Esophagus squamous epithelium (tissue), 5 donors: ENCODE measurements around the gene LRRC2. TPM values are rescaled to one million over a fixed set of nuclear protein-coding genes. Genes with fewer than 3 reads are reported as not detected.

Experiments used
- DNase-seq: peaks from one replicate; lab custom pipeline; 2025; lab: John Stamatoyannopoulos, UW
- H3K27ac ChIP-seq, 4 donors: fragments of 200-600 bp; sonication (generic); one replicate each; pipeline ENCODE4 v1.5.1; 2016 to 2019; ENCODE audit warnings: mild to moderate bottlenecking in 1 of 4
- H3K27me3 ChIP-seq, 4 donors: fragments of 200-600 bp; sonication (generic); 1 replicate in 3 of 4; 2 replicates in 1 of 4; pipeline versions ENCODE4 v1.5.1 to v1.6.0; 2017 to 2021; ENCODE audit warnings: antibody characterized with exemption in 1 of 4
- H3K36me3 ChIP-seq, 3 donors: fragments of 200-600 bp; sonication (generic); one replicate each; pipeline ENCODE4 v1.5.1; 2016 to 2019
- H3K4me1 ChIP-seq, 3 donors: fragments of 200-600 bp; sonication (generic); one replicate each; pipeline ENCODE4 v1.5.1; 2017 to 2019
- H3K4me3 ChIP-seq, 4 donors: fragments of 200-600 bp; sonication (generic); 1 replicate in 3 of 4; 2 replicates in 1 of 4; pipeline ENCODE4 v1.5.1; 2016 to 2019; ENCODE audit warnings: mild to moderate bottlenecking in 2 of 4, moderate library complexity in 1 of 4
- H3K9me3 ChIP-seq, 3 donors: fragments of 200-600 bp; sonication (generic); one replicate each; pipeline ENCODE4 v1.5.1; 2016 to 2019
- POLR2A ChIP-seq, 4 donors: fragments of 450-650 bp; IDR thresholded peaks; one replicate each; pipeline ENCODE4 v1.6.1; 2017; ENCODE audit warnings: antibody characterized with exemption in 4 of 4, mild to moderate bottlenecking in 4 of 4, moderate library complexity in 3 of 4
- WGBS, 2 donors: methylation state at CpG; one replicate each; pipeline ENCODE4 v1.1.5; 2018; 5-methylcytosine and 5-hydroxymethylcytosine counted together
- intact Hi-C: fragments of 100-400 bp; cut with DNase I; formaldehyde crosslinking; loops from one replicate; pipeline ENCODE4 v1.15.0; 2022
- total RNA-seq, 4 donors: library from RNA; depleted of rRNA; stranded (reverse); fragments of >200 nt; gene quantifications; one replicate each; pipeline ENCODE4 v1.1.0, GENCODE V29; 2016
- TF ChIP-seq, protein P1 (sequence below), 6 experiments: fragments of 450-650 bp in 4 of 6; fragments of 200-600 bp in 2 of 6; sonication (generic) in 2 of 6; IDR thresholded peaks; one replicate each; pipeline ENCODE4 v1.5.1; 2016 to 2019; ENCODE audit warnings: antibody characterized with exemption in 6 of 6, mild to moderate bottlenecking in 4 of 6, moderate library complexity in 4 of 6
- donor health status: DM: yes; HTN: yes; CAD: no.

The LRRC2 gene
- total RNA-seq, 4 donors from 2014 or later, result 0.26 to 2.7 (median 1.1) TPM; not detected in 1

DNA sequence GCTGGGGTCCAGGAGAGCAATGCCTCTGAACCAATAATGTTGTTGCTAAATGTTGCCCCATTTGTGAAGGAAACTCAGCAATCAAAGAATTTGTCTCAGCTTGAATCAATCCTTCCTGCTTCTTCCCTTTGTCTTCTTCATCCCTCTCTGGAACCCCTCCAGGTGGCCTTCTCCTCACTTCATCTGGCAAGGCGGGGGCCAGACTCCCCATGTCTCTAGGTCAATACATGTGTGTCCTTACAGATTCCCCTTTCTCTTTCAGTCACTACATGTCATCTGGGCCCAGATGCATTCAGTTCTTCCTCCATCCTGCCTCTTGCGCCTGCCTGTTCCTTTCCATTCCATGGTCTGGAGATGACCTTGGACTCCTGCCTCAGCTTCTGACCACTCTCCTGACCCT is 93.4 kb downstream of the LRRC2 start:
- no peak for DNase-seq
- H3K27ac ChIP-seq, result no peak overlapping the region
- WGBS, 2 donors, result 60 to 65% methylated on average over 2 of the region's 2 CpGs
- H3K36me3 ChIP-seq, result no peaks in the 10 kb centered on the region
- intact Hi-C loops, result no loop called here
- no peaks in the 10 kb centered on the region for H3K4me1 ChIP-seq
- H3K27me3 ChIP-seq, result peaks cover 0 to 24% (median 0%) of the 10 kb centered on the region in 4 donors
- TF ChIP-seq, protein P1, sequence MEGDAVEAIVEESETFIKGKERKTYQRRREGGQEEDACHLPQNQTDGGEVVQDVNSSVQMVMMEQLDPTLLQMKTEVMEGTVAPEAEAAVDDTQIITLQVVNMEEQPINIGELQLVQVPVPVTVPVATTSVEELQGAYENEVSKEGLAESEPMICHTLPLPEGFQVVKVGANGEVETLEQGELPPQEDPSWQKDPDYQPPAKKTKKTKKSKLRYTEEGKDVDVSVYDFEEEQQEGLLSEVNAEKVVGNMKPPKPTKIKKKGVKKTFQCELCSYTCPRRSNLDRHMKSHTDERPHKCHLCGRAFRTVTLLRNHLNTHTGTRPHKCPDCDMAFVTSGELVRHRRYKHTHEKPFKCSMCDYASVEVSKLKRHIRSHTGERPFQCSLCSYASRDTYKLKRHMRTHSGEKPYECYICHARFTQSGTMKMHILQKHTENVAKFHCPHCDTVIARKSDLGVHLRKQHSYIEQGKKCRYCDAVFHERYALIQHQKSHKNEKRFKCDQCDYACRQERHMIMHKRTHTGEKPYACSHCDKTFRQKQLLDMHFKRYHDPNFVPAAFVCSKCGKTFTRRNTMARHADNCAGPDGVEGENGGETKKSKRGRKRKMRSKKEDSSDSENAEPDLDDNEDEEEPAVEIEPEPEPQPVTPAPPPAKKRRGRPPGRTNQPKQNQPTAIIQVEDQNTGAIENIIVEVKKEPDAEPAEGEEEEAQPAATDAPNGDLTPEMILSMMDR (IDR thresholded peaks at IDR 0.05), result no peak
- TF ChIP-seq POLR2A (IDR thresholded peaks at IDR 0.05), result no peak
- no peak overlapping the region for H3K4me3 ChIP-seq
- peaks cover 0 to 7% (median 0%) of the 10 kb centered on the region in 3 donors for H3K9me3 ChIP-seq

DNA sequence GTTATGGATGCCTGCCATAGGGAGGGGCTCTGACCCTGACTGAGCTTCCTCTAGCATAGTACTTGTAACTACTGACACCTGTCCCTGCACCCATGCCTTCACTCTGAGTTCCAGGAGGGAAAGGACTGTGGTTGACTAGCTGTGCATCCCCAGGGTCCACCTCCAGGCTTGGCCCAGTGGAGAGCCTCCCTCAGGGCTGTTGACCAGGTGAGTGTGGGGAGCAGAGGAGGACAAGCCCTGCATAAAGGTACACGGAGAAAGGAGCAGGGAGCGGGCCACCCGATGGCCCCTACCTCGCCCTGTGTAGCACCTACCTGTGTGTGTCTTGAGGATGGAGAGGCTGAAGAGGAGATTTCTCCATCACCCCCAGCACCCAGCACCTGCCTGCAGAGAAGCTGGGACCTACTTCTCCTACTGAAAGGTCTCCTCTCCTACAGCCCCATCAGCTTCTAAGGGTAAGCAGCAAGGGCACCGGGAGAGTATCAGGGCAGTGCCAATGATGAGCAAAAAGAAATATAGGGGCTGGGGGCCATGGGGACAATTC is 94.7 kb downstream of the LRRC2 start:
- Histone ChIP-seq H3K36me3 (no peaks in the 10 kb centered on the region), H3K4me3 (no peak overlapping the region), H3K27ac (no peak overlapping the region), H3K9me3 (peaks cover 0 to 7% (median 0%) of the 10 kb centered on the region in 3 donors), H3K4me1 (peaks cover 0 to 4% (median 0%) of the 10 kb centered on the region in 3 donors), H3K27me3 (peaks cover 0 to 18% (median 0%) of the 10 kb centered on the region in 4 donors)
- WGBS, 2 donors, result no CpG with 5 or more reads among the region's 5 CpGs
- intact Hi-C loops, result no loop called here
- DNase-seq, result no peak
- TF ChIP-seq, protein P1 (IDR thresholded peaks at IDR 0.05), result no peak
- no peak for TF ChIP-seq POLR2A (IDR thresholded peaks at IDR 0.05)

DNA sequence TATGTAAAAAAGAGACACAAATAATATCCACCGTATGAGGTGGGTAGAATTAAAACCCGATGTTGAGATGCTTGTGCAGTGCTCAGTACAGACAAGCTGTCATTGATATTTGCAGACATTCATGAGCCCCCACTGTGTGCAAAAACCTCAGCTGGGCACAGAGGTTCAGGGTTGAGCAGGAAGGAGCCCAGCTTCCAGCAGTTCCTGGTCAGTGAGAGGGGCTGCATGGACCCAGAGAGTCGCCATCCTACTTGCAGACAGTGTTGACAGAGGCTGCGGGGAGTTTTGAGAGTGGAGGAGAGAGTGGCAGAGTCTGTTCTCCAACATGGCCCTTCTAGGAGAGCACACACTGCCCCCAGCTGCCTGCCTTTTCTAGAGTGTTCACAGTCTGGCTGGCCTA is 95.3 kb downstream of the LRRC2 start:
- Histone ChIP-seq H3K9me3 (peaks cover 0 to 7% (median 0%) of the 10 kb centered on the region in 3 donors), H3K4me1 (peaks cover 0 to 10% (median 0%) of the 10 kb centered on the region in 3 donors), H3K4me3 (no peak overlapping the region), H3K36me3 (no peaks in the 10 kb centered on the region), H3K27me3 (peaks cover 0 to 20% (median 0%) of the 10 kb centered on the region in 4 donors), H3K27ac (no peak overlapping the region)
- intact Hi-C loops, result no loop called here
- no peak for DNase-seq
- TF ChIP-seq, protein P1 (IDR thresholded peaks at IDR 0.05), result no peak
- TF ChIP-seq POLR2A (IDR thresholded peaks at IDR 0.05), result no peak
- WGBS, 2 donors, result 84 to 90% methylated on average over 4 of the region's 4 CpGs

DNA sequence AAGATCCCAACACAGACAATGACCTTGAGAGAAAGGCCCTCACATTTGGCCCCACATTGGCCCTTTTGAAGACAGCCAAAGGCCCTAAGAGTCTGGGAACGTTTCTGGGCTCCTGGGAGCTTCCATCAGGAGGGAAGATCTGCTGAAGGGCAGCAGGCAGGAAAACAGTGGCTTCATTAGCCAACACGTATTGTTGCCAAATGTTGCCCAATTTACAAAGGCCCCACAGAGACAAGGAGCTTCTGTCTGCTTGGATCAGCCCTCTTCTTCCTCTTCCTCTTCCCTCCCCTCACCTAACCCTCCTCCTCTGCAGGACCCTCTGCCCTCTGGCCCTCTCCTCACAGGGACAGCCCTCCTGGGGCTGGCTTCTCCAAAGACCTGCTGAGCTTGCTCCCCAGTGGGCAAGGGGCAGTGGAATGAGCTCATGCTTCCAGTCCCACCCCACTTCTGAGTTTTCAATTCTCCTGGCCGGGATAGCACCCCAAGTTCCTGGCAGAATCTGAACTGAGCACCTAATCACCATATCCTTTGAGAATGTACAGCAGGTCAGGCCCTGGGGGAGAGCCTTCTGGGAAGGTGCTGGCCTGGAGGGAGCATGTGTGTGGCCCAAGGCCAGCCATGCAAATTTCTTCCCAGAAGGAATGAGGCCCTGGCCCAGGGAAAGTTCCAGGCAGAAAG is 96.3 kb downstream of the LRRC2 start:
- Histone ChIP-seq H3K36me3 (no peaks in the 10 kb centered on the region), H3K9me3 (peaks cover 0 to 5% (median 0%) of the 10 kb centered on the region in 3 donors), H3K4me1 (peaks cover 0 to 17% (median 0%) of the 10 kb centered on the region in 3 donors), H3K27ac (no peak overlapping the region), H3K27me3 (peaks cover 0 to 30% (median 0%) of the 10 kb centered on the region in 4 donors), H3K4me3 (no peak overlapping the region)
- no peak for TF ChIP-seq POLR2A (IDR thresholded peaks at IDR 0.05)
- TF ChIP-seq, protein P1 (IDR thresholded peaks at IDR 0.05), result no peak
- intact Hi-C loops, result no loop called here
- no peak for DNase-seq
- 28 to 33% methylated on average over 2 to 3 of the region's 3 CpGs for WGBS, 2 donors
